ENCODE results near the gene FOSL2.

Gene FOSL2

GRCh38 chr2:28360058-28360717 is 32.5 kb upstream of the FOSL2 start:
- H3K4me1 ChIP-seq (ENCODE audit: insufficient read depth, low read length) = peaks cover 8% of the 10 kb centered on the region
- H3K36me3 ChIP-seq (ENCODE audit: insufficient read depth, low read length) = no peaks in the 10 kb centered on the region
- H3K27me3 ChIP-seq (ENCODE audit: insufficient read depth, low read length) = no peaks in the 10 kb centered on the region
- no peak overlapping the region for H2AFZ ChIP-seq (ENCODE audit: low read depth, low read length)
- H3K9me3 ChIP-seq (ENCODE audit: low read length) = no peaks in the 10 kb centered on the region
- no peak overlapping the region for H3K4me3 ChIP-seq (ENCODE audit: low read length)

GRCh38 chr2:28360718-28361293 is 31.9 kb upstream of the FOSL2 start:
- H3K9me3 ChIP-seq (ENCODE audit: low read length) = no peaks in the 10 kb centered on the region
- H2AFZ ChIP-seq (ENCODE audit: low read depth, low read length) = no peak overlapping the region
- H3K27me3 ChIP-seq (ENCODE audit: insufficient read depth, low read length) = no peaks in the 10 kb centered on the region
- no peaks in the 10 kb centered on the region for H3K36me3 ChIP-seq (ENCODE audit: insufficient read depth, low read length)
- peaks cover 8% of the 10 kb centered on the region for H3K4me1 ChIP-seq (ENCODE audit: insufficient read depth, low read length)
- no peak overlapping the region for H3K4me3 ChIP-seq (ENCODE audit: low read length)

- H3K9me3 ChIP-seq (ENCODE audit: low read length) = no peaks in the 10 kb centered on the region
- no peak overlapping the region for H3K4me3 ChIP-seq (ENCODE audit: low read length)
- no peaks in the 10 kb centered on the region for H3K36me3 ChIP-seq (ENCODE audit: insufficient read depth, low read length)
- H3K27me3 ChIP-seq (ENCODE audit: insufficient read depth, low read length) = no peaks in the 10 kb centered on the region
- peaks cover 8% of the 10 kb centered on the region for H3K4me1 ChIP-seq (ENCODE audit: insufficient read depth, low read length)
- no peak overlapping the region for H2AFZ ChIP-seq (ENCODE audit: low read depth, low read length)
Measured at GRCh38 chr2:28361991-28362710, 30.5 kb upstream of the FOSL2 start.

GRCh38 chr2:28362991-28363521 is 29.6 kb upstream of the FOSL2 start:
- peaks cover 8% of the 10 kb centered on the region for H3K4me1 ChIP-seq (ENCODE audit: insufficient read depth, low read length)

DNA sequence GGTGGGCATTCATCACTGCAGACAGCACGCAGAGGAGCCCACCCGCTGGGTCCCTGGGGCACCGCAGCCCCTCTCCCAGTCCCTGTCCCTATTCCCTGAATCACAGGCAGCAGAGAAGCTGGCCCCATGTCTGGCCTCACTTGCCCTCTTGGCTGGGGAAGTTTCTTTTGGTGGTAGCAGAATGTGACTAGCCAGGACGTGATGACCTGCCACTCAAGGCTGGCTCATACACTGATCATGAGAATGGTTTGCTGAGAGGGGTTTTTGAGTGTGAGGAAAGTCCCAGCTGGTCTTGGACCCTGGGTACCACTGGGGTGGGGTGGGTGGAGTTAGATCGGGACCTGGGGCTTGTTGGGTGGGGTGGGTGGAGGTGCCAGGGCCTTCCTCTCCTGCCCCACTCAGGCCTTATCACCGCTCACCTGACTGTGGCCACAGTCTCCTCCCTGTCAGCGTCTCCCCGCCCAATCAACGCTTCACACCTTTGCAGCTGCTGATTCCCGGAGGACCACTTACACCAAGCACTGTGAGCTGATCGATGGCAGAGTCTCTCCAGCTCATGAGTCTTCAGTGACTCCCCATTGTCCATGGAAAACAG is 28.9 kb upstream of the FOSL2 start:
- Histone ChIP-seq H2AFZ (ENCODE audit: low read depth, low read length) (no peak overlapping the region), H3K9me3 (ENCODE audit: low read length) (no peaks in the 10 kb centered on the region), H3K36me3 (ENCODE audit: insufficient read depth, low read length) (no peaks in the 10 kb centered on the region), H3K4me1 (ENCODE audit: insufficient read depth, low read length) (peaks cover 8% of the 10 kb centered on the region), H3K27me3 (ENCODE audit: insufficient read depth, low read length) (no peaks in the 10 kb centered on the region), H3K4me3 (ENCODE audit: low read length) (no peak overlapping the region)

More at GRCh38 chr2:28362991-28363521, 29.6 kb upstream of the FOSL2 start:
- H3K4me3 ChIP-seq (ENCODE audit: low read length) = no peak overlapping the region
- no peaks in the 10 kb centered on the region for H3K27me3 ChIP-seq (ENCODE audit: insufficient read depth, low read length)
- no peaks in the 10 kb centered on the region for H3K9me3 ChIP-seq (ENCODE audit: low read length)
- H3K36me3 ChIP-seq (ENCODE audit: insufficient read depth, low read length) = no peaks in the 10 kb centered on the region
- no peak overlapping the region for H2AFZ ChIP-seq (ENCODE audit: low read depth, low read length)

- Histone ChIP-seq H3K36me3 (ENCODE audit: insufficient read depth, low read length) (no peaks in the 10 kb centered on the region), H3K4me1 (ENCODE audit: insufficient read depth, low read length) (peaks cover 8% of the 10 kb centered on the region), H3K9me3 (ENCODE audit: low read length) (no peaks in the 10 kb centered on the region), H3K4me3 (ENCODE audit: low read length) (no peak overlapping the region), H3K27me3 (ENCODE audit: insufficient read depth, low read length) (no peaks in the 10 kb centered on the region), H2AFZ (ENCODE audit: low read depth, low read length) (no peak overlapping the region)
Measured at GRCh38 chr2:28364610-28365009, 28.0 kb upstream of the FOSL2 start.

- no peak overlapping the region for H2AFZ ChIP-seq (ENCODE audit: low read depth, low read length)
- H3K9me3 ChIP-seq (ENCODE audit: low read length) = no peaks in the 10 kb centered on the region
- no peaks in the 10 kb centered on the region for H3K36me3 ChIP-seq (ENCODE audit: insufficient read depth, low read length)
- H3K27me3 ChIP-seq (ENCODE audit: insufficient read depth, low read length) = no peaks in the 10 kb centered on the region
- peaks cover 8% of the 10 kb centered on the region for H3K4me1 ChIP-seq (ENCODE audit: insufficient read depth, low read length)
- no peak overlapping the region for H3K4me3 ChIP-seq (ENCODE audit: low read length)
Measured at GRCh38 chr2:28365158-28365557, 27.5 kb upstream of the FOSL2 start.

DNA sequence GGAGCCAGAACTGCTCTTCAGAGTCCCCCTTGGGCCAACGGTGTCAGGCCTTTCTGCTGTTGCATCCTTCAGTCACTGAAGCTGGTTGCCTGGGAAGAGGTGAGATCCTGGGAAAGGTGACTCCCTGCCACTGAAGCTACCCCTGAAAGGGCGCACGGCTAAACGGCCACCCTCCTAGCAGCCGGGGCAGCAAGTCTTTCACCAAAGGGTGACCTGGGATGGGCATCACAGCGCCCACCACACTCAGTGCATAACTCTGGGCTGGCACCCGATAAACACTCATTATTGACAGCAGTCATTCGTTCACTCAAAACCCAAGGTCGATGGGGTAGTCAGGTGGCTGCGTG is 26.5 kb upstream of the FOSL2 start:
- H3K27me3 ChIP-seq (ENCODE audit: insufficient read depth, low read length) = no peaks in the 10 kb centered on the region
- H3K4me1 ChIP-seq (ENCODE audit: insufficient read depth, low read length) = peaks cover under 1% of the 10 kb centered on the region
- H3K4me3 ChIP-seq (ENCODE audit: low read length) = no peak overlapping the region
- H3K36me3 ChIP-seq (ENCODE audit: insufficient read depth, low read length) = no peaks in the 10 kb centered on the region
- no peak overlapping the region for H2AFZ ChIP-seq (ENCODE audit: low read depth, low read length)
- H3K9me3 ChIP-seq (ENCODE audit: low read length) = no peaks in the 10 kb centered on the region

DNA sequence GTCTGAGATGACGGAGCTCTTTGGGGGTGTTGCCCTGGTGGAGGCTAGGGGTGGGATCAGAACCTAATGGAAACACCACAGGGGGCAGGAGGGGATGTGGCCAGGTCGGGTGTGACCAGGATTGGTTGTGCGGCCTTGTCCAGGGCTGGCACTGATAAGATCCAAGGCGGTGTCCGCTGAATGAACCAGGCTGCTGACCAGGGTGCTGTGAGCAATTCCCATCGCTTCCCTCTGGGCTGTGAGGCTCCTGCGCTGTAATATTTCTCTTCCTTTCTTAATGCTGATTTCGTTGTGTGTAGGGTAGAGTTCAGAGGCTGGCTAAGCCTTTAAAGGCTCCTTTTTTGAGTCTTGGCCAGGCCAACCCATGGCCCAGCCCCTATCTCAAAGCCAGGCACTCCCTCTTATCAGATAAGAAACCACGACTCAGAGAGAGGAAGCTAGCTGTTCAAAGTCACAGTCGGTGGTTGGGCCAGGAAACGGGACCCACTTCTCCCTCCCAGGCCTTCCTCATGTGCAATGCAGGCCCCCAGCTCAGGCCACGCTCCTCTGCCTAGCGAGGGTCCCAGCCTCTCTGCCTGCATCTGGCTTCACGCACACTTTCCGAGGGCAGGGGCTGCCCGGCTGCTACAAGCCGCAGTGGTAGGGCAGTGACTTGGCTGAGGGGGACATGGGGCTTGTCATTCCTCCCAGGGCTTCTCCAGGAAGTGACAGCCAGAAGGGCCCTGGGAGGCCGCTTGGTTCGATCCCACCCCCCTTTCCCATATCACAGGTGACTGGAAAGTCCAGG is 26.0 kb upstream of the FOSL2 start:
- no peaks in the 10 kb centered on the region for H3K36me3 ChIP-seq (ENCODE audit: insufficient read depth, low read length)
- no peak overlapping the region for H3K4me3 ChIP-seq (ENCODE audit: low read length)
- H3K4me1 ChIP-seq (ENCODE audit: insufficient read depth, low read length) = no peaks in the 10 kb centered on the region
- H3K27me3 ChIP-seq (ENCODE audit: insufficient read depth, low read length) = no peaks in the 10 kb centered on the region
- no peaks in the 10 kb centered on the region for H3K9me3 ChIP-seq (ENCODE audit: low read length)
- no peak overlapping the region for H2AFZ ChIP-seq (ENCODE audit: low read depth, low read length)

DNA sequence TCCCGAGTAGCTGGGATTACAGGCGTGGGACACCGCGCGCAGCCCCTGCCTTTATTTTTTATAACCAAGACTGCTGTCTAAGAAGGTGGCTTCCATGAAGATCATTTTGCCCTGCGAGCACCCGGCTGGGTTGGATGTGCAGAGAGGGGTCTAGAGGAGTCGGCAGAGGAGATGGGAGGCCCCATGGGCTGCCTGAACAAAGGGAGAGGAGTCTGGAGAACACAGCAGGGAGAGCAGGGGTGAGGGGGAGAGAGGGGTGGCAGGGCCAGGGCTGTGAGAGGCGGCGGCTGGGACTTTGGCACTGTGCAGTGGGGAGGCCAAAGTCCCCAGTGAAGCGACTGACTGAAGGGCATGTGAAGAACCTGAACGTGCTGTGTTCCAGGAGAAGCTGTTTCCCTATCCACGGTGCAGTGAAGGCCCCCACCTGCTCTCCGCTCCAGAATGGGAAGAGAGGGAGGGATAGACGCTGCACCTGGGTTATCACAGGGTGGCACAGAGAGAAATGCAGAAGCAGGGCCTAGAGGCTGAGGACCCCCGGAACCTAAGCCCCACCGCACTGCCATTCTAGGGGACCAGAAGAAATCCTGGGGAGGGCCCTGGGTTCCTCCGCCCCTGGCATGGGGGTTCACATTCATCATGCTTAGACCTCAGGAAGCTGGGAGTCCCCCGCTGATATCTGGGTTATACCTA is 24.8 kb upstream of the FOSL2 start:
- Histone ChIP-seq H3K4me1 (ENCODE audit: insufficient read depth, low read length) (no peaks in the 10 kb centered on the region), H3K27me3 (ENCODE audit: insufficient read depth, low read length) (no peaks in the 10 kb centered on the region), H3K9me3 (ENCODE audit: low read length) (no peaks in the 10 kb centered on the region), H3K4me3 (ENCODE audit: low read length) (no peak overlapping the region), H2AFZ (ENCODE audit: low read depth, low read length) (no peak overlapping the region), H3K36me3 (ENCODE audit: insufficient read depth, low read length) (no peaks in the 10 kb centered on the region)

DNA sequence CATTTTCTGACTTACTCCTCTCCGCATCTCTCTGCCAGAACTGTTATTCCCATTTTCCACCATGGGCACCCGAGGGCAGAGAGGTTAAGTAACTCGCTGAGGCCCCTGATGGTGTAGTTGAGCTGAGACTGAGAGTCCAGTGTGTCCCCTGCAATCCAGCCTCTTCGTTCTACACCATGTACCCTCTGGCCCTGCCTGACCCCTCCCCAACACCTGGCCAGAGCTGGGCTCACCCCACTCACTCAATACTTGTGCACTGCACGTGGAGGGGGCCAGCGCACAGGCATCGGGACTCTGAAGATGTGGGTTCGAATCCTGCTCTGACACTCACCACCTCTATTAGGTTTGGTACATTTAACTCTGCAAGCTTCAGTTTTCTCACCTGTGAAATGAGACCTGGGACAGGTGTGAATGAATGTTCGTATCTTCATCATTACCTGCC is 24.3 kb upstream of the FOSL2 start:
- Histone ChIP-seq H2AFZ (ENCODE audit: low read depth, low read length) (no peak overlapping the region), H3K9me3 (ENCODE audit: low read length) (no peaks in the 10 kb centered on the region), H3K4me3 (ENCODE audit: low read length) (no peak overlapping the region), H3K36me3 (ENCODE audit: insufficient read depth, low read length) (no peaks in the 10 kb centered on the region), H3K27me3 (ENCODE audit: insufficient read depth, low read length) (no peaks in the 10 kb centered on the region), H3K4me1 (ENCODE audit: insufficient read depth, low read length) (no peaks in the 10 kb centered on the region)

GRCh38 chr2:28369358-28369757 is 23.3 kb upstream of the FOSL2 start:
- Histone ChIP-seq H3K4me3 (ENCODE audit: low read length) (no peak overlapping the region), H3K4me1 (ENCODE audit: insufficient read depth, low read length) (no peaks in the 10 kb centered on the region), H3K27me3 (ENCODE audit: insufficient read depth, low read length) (no peaks in the 10 kb centered on the region), H3K9me3 (ENCODE audit: low read length) (no peaks in the 10 kb centered on the region), H3K36me3 (ENCODE audit: insufficient read depth, low read length) (no peaks in the 10 kb centered on the region), H2AFZ (ENCODE audit: low read depth, low read length) (no peak overlapping the region)
